ENCODE results near the gene EPHB1. TPM values are rescaled to one million over a fixed set of nuclear protein-coding genes. Genes with fewer than 3 reads are reported as not detected.

The EPHB1 gene
- total RNA-seq, 1 donor from 2014 or later: 3.8 TPM

DNA sequence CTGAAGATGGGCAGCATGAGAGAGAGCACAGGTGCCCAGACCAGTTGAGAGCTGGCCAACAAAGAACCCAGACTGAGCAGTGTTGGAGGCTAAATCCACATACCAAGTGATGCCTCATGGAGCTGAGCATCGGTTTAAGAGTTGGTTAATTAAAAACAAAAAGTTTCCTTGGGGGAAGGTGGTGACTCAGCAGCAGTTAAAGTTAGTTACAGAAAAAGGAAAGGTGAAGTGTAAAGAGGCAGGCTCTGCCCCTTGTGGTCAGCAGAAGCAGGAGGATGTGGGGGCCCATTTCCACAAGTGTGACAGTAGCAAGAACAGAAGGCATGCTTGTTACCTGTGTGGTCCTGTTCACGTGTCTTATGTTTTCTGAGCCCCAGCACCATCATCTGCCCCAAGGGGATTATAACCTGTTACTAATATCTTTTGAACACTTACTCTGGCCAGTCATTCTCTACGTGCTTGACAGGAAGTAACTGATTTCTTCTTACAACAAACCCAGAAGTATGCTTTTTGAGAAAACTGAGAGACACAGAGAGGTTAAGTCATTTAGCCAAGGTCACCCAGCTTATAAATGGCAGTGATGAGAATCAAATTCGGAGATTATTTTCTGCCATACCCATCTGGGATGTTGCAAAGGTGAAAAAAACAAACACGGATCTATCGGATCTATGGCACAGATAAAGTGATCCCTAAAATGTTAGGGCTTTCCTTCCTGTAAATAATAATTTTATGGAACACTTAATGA is 91.0 kb downstream of the EPHB1 start:
- intact Hi-C loops (cut with micrococcal nuclease): no loop called here
- ATAC-seq (ENCODE audit: low read depth): peak; percentile 37
- no peak overlapping the region for H3K27ac Mint-ChIP-seq
- TF ChIP-seq CTCF (IDR thresholded peaks at IDR 0.05): no peak
- ChIA-PET CTCF (no interaction called here), POLR2A (no interaction called here)
- no peak for DNase-seq
- H3K4me3 Mint-ChIP-seq: no peak overlapping the region
- H3K9me3 Mint-ChIP-seq: no peaks in the 10 kb centered on the region
- H3K4me1 Mint-ChIP-seq: peaks cover 17% of the 10 kb centered on the region
- no peaks in the 10 kb centered on the region for H3K36me3 Mint-ChIP-seq (ENCODE audit: low read depth)
- no peaks in the 10 kb centered on the region for H3K27me3 Mint-ChIP-seq

GRCh38 chr3:134886991-134887390 is 91.9 kb downstream of the EPHB1 start:
- ChIA-PET CTCF (interaction anchor here (0.7 kb wide), 1 partner anchor 45 kb away, joined by 3 read pairs; no protein-coding TSS in a partner anchor), POLR2A (no interaction called here)
- no peak for TF ChIP-seq CTCF (IDR thresholded peaks at IDR 0.05)
- no peaks in the 10 kb centered on the region for H3K27me3 Mint-ChIP-seq
- ATAC-seq (ENCODE audit: low read depth) (no peak), DNase-seq (no peak)
- no peaks in the 10 kb centered on the region for H3K36me3 Mint-ChIP-seq (ENCODE audit: low read depth)
- intact Hi-C loops (cut with micrococcal nuclease): no loop called here
- no peak overlapping the region for H3K4me3 Mint-ChIP-seq
- H3K9me3 Mint-ChIP-seq: no peaks in the 10 kb centered on the region
- H3K27ac Mint-ChIP-seq: no peak overlapping the region
- peaks cover 17% of the 10 kb centered on the region for H3K4me1 Mint-ChIP-seq

DNA sequence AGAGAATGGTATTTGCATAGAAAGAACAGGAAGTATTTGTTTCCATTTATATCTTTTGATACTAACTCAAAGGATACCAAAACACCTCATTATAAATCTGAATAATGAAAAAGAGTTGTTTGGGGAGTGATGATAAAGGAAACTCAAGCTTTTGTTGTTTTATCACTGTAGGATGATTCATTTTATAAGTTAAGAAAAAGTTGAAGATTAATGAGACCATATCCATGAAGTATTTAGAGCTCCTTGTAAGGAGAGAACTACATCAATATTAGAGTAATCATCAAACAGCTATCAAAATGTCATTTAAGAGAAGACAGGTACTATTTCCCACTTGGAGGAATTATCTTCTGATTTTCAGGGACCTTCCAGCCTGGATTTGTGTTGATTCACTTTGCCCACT is 92.5 kb downstream of the EPHB1 start:
- Mint-ChIP-seq H3K4me1 (peaks cover 17% of the 10 kb centered on the region), H3K27ac (no peak overlapping the region), H3K27me3 (no peaks in the 10 kb centered on the region), H3K9me3 (no peaks in the 10 kb centered on the region), H3K4me3 (no peak overlapping the region), H3K36me3 (ENCODE audit: low read depth) (no peaks in the 10 kb centered on the region)
- DNase-seq: no peak
- intact Hi-C loops (cut with micrococcal nuclease): no loop called here
- no peak for TF ChIP-seq CTCF (IDR thresholded peaks at IDR 0.05)
- CTCF ChIA-PET: interaction anchor here (0.7 kb wide), 1 partner anchor 46 kb away, joined by 3 read pairs; no protein-coding TSS in a partner anchor
- POLR2A ChIA-PET: no interaction called here
- ATAC-seq (ENCODE audit: low read depth): no peak

GRCh38 chr3:134892326-134892725 is 97.3 kb downstream of the EPHB1 start:
- ChIA-PET CTCF (no interaction called here), POLR2A (no interaction called here)
- Mint-ChIP-seq H3K9me3 (no peaks in the 10 kb centered on the region), H3K27me3 (peaks cover 8% of the 10 kb centered on the region), H3K36me3 (ENCODE audit: low read depth) (no peaks in the 10 kb centered on the region), H3K4me3 (no peak overlapping the region), H3K4me1 (peaks cover 6% of the 10 kb centered on the region), H3K27ac (no peak overlapping the region)
- DNase-seq (no peak), ATAC-seq (ENCODE audit: low read depth) (no peak)
- TF ChIP-seq CTCF (IDR thresholded peaks at IDR 0.05): no peak
- intact Hi-C loops (cut with micrococcal nuclease): no loop called here

DNA sequence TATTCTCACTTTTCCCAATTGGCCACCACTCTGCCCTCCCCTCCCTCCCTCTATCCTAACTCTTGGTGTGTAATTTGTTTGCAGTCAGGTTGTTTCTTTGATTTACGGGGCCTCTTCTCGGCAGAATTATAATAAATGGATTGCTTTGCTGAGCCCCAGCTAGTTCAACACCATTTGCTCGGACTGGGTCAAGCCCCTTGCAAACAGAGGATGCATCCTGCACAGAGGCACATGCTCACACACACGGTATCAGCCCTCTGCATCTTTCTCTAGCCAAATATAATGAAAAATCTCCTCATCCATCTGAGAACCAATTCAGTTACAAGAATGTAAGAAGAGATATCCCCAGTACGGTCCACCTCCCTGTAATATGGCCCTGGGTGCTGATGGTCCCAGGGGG is 97.7 kb downstream of the EPHB1 start:
- TF ChIP-seq CTCF (IDR thresholded peaks at IDR 0.05): no peak
- Mint-ChIP-seq H3K36me3 (ENCODE audit: low read depth) (no peaks in the 10 kb centered on the region), H3K9me3 (no peaks in the 10 kb centered on the region), H3K27ac (no peak overlapping the region), H3K4me1 (peaks cover 2% of the 10 kb centered on the region), H3K27me3 (peaks cover 8% of the 10 kb centered on the region), H3K4me3 (no peak overlapping the region)
- DNase-seq (no peak), ATAC-seq (ENCODE audit: low read depth) (no peak)
- CTCF ChIA-PET: no interaction called here
- POLR2A ChIA-PET: no interaction called here
- intact Hi-C loops (cut with micrococcal nuclease): no loop called here
